HG02623 (cell line): ENCODE results near the gene ZNF341.

Experiments used
- ATAC-seq: cut with Tn5 transposase; IDR thresholded peaks from one replicate; pipeline ENCODE4 v1.9.1; 2021; ENCODE audit warnings: moderate library complexity; ENCODE audit not compliant: unreplicated experiment

Gene ZNF341

GRCh38 chr20:33701629-33702450, 30.0 kb upstream of the ZNF341 start:
- ATAC-seq = no peak

- ATAC-seq = no peak
Measured at GRCh38 chr20:33702861-33703260, 28.9 kb upstream of the ZNF341 start.

GRCh38 chr20:33703498-33704137, 28.2 kb upstream of the ZNF341 start:
- ATAC-seq = no peak

- ATAC-seq = no peak
Measured at GRCh38 chr20:33704197-33704924, 27.4 kb upstream of the ZNF341 start.

GRCh38 chr20:33707668-33708067, 24.1 kb upstream of the ZNF341 start:
- ATAC-seq = no peak

GRCh38 chr20:33709398-33709797, 22.4 kb upstream of the ZNF341 start:
- no peak for ATAC-seq

GRCh38 chr20:33709905-33710541, 21.8 kb upstream of the ZNF341 start:
- no peak for ATAC-seq

GRCh38 chr20:33710681-33711445, 20.9 kb upstream of the ZNF341 start:
- ATAC-seq = no peak

- ATAC-seq = no peak
Measured at GRCh38 chr20:33711446-33711738, 20.4 kb upstream of the ZNF341 start.

GRCh38 chr20:33713865-33714367, 17.9 kb upstream of the ZNF341 start:
- no peak for ATAC-seq

- no peak for ATAC-seq
Measured at GRCh38 chr20:33716498-33716897, 15.3 kb upstream of the ZNF341 start.

GRCh38 chr20:33719277-33719988, 12.4 kb upstream of the ZNF341 start:
- ATAC-seq = no peak

- ATAC-seq = peak; percentile 92
Measured at GRCh38 chr20:33719989-33720709, 11.6 kb upstream of the ZNF341 start, which contains the start of gene PXMP4. Gene PXMP4, minus strand, starts transcription at chr20:33720310. Its CDS starts 103 bp downstream, at chr20:33720207.

GRCh38 chr20:33721391-33722140, 10.2 kb upstream of the ZNF341 start:
- ATAC-seq = no peak

GRCh38 chr20:33724439-33725094, 7.2 kb upstream of the ZNF341 start:
- no peak for ATAC-seq

GRCh38 chr20:33725607-33726264, 6.1 kb upstream of the ZNF341 start:
- no peak for ATAC-seq

GRCh38 chr20:33727115-33727479, 4.7 kb upstream of the ZNF341 start:
- no peak for ATAC-seq
